ENCODE results near the gene TRMT13. TPM values are rescaled to one million over a fixed set of nuclear protein-coding genes. Genes with fewer than 3 reads are reported as not detected.

Gene TRMT13
- polyA plus RNA-seq, 1 donor (not counting 4 experiments of a cell fraction or from before 2014, with no cell fraction given), result 15.3 TPM

- no peaks in the 10 kb centered on the region for H3K27me3 ChIP-seq (ENCODE audit: control insufficient read depth, extremely low read depth, insufficient read depth, low read length)
- no peak overlapping the region for H3K4me3 ChIP-seq (ENCODE audit: control insufficient read depth in 2 of 3, extremely low read depth in 1 of 3, insufficient read depth in 2 of 3, low read depth in 1 of 3, low read length in 3 of 3)
- dilution Hi-C loops (cut with MboI; ENCODE audit: extremely low pct_ligation_motif_present, low sequenced_read_pairs), result no loop called here
- no peak overlapping the region for H3K9ac ChIP-seq (ENCODE audit: control insufficient read depth, extremely low read depth, insufficient read depth, low read length)
- no peaks in the 10 kb centered on the region for H3K79me2 ChIP-seq (ENCODE audit: control insufficient read depth, insufficient read depth, low read length)
- no peaks in the 10 kb centered on the region for H3K9me1 ChIP-seq (ENCODE audit: control insufficient read depth, extremely low read depth, insufficient read depth, low read length)
- no peak overlapping the region for H3K27ac ChIP-seq (ENCODE audit: control insufficient read depth, insufficient read depth, low read length)
- H3K4me2 ChIP-seq (ENCODE audit: control insufficient read depth, extremely low read depth, insufficient read depth, low read depth, low read length), result no peak overlapping the region
- no peaks in the 10 kb centered on the region for H4K20me1 ChIP-seq (ENCODE audit: control insufficient read depth, extremely low read depth, insufficient read depth, low read length)
- TF ChIP-seq CTCF (optimal IDR thresholded peaks at IDR 0.05 in 1 of 3, IDR thresholded peaks at IDR 0.05 in 1 of 3, conservative IDR thresholded peaks at IDR 0.05 in 1 of 3; ENCODE audit: extremely low read depth in 1 of 3, insufficient read depth in 2 of 3, low read length in 3 of 3), result no peak
- TF ChIP-seq EZH2 (IDR thresholded peaks at IDR 0.05; ENCODE audit: low read length), result no peak
- no peak overlapping the region for H2AFZ ChIP-seq (ENCODE audit: control insufficient read depth, low read length)
- FAIRE-seq, result no peak
- no peaks in the 10 kb centered on the region for H3K4me1 ChIP-seq (ENCODE audit: control insufficient read depth, extremely low read depth, insufficient read depth, low read length)
- H3K36me3 ChIP-seq (ENCODE audit: control insufficient read depth in 2 of 2, extremely low read depth in 1 of 2, insufficient read depth in 2 of 2, low read length in 2 of 2), result no peaks in the 10 kb centered on the region
- no peaks in the 10 kb centered on the region for H3K9me3 ChIP-seq (ENCODE audit: control insufficient read depth, low read depth, low read length)
- DNase-seq (ENCODE audit: low read depth, low spot score), result no peak
Observed at GRCh38 chr1:100164702-100165101, 31.7 kb downstream of the TRMT13 start.

- TF ChIP-seq EZH2 (IDR thresholded peaks at IDR 0.05; ENCODE audit: low read length) (no peak), CTCF (optimal IDR thresholded peaks at IDR 0.05 in 1 of 3, IDR thresholded peaks at IDR 0.05 in 1 of 3, conservative IDR thresholded peaks at IDR 0.05 in 1 of 3; ENCODE audit: extremely low read depth in 1 of 3, insufficient read depth in 2 of 3, low read length in 3 of 3) (no peak)
- Histone ChIP-seq H3K4me1 (ENCODE audit: control insufficient read depth, extremely low read depth, insufficient read depth, low read length) (no peaks in the 10 kb centered on the region), H3K9me1 (ENCODE audit: control insufficient read depth, extremely low read depth, insufficient read depth, low read length) (no peaks in the 10 kb centered on the region), H3K27ac (ENCODE audit: control insufficient read depth, insufficient read depth, low read length) (no peak overlapping the region), H3K36me3 (ENCODE audit: control insufficient read depth in 2 of 2, extremely low read depth in 1 of 2, insufficient read depth in 2 of 2, low read length in 2 of 2) (no peaks in the 10 kb centered on the region), H3K79me2 (ENCODE audit: control insufficient read depth, insufficient read depth, low read length) (no peaks in the 10 kb centered on the region), H3K4me3 (ENCODE audit: control insufficient read depth in 2 of 3, extremely low read depth in 1 of 3, insufficient read depth in 2 of 3, low read depth in 1 of 3, low read length in 3 of 3) (no peak overlapping the region), H3K9me3 (ENCODE audit: control insufficient read depth, low read depth, low read length) (no peaks in the 10 kb centered on the region), H3K27me3 (ENCODE audit: control insufficient read depth, extremely low read depth, insufficient read depth, low read length) (no peaks in the 10 kb centered on the region), H3K4me2 (ENCODE audit: control insufficient read depth, extremely low read depth, insufficient read depth, low read depth, low read length) (no peak overlapping the region), H3K9ac (ENCODE audit: control insufficient read depth, extremely low read depth, insufficient read depth, low read length) (no peak overlapping the region), H4K20me1 (ENCODE audit: control insufficient read depth, extremely low read depth, insufficient read depth, low read length) (no peaks in the 10 kb centered on the region), H2AFZ (ENCODE audit: control insufficient read depth, low read length) (no peak overlapping the region)
- FAIRE-seq (no peak), DNase-seq (ENCODE audit: low read depth, low spot score) (no peak)
- dilution Hi-C loops (cut with MboI; ENCODE audit: extremely low pct_ligation_motif_present, low sequenced_read_pairs), result no loop called here
Observed at GRCh38 chr1:100168051-100168450, 35.1 kb downstream of the TRMT13 start.

All from keratinocyte (primary cell).